GM04504 (cell line): ENCODE data around the gene TRAF7.

Experiments used
- DNase-seq: peaks from one replicate; pipeline ENCODE4 v3.0.0-alpha.2; 2012; ENCODE audit warnings: low read depth

Gene TRAF7

DNA sequence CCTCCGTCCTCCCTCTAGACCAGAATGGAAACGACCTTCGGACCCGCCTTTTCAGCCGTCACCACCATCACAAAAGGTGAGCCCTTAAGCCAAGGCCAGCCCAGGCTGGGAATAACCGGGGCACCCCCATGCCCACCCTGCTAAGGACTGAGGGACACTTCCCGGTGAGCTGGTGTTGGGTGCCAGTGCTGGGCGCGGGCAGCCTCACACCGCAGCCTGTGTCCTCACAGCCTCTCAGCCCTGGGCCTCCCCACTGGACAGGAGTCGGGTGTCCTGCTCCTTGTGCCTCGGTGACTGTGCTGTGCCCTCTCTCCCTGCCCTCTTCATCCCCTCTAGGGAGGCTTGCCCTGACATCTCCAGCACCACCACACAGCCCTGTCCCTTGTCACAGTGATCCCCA lies 10.3 kb downstream of the TRAF7 start:
- DNase-seq: no peak

DNA sequence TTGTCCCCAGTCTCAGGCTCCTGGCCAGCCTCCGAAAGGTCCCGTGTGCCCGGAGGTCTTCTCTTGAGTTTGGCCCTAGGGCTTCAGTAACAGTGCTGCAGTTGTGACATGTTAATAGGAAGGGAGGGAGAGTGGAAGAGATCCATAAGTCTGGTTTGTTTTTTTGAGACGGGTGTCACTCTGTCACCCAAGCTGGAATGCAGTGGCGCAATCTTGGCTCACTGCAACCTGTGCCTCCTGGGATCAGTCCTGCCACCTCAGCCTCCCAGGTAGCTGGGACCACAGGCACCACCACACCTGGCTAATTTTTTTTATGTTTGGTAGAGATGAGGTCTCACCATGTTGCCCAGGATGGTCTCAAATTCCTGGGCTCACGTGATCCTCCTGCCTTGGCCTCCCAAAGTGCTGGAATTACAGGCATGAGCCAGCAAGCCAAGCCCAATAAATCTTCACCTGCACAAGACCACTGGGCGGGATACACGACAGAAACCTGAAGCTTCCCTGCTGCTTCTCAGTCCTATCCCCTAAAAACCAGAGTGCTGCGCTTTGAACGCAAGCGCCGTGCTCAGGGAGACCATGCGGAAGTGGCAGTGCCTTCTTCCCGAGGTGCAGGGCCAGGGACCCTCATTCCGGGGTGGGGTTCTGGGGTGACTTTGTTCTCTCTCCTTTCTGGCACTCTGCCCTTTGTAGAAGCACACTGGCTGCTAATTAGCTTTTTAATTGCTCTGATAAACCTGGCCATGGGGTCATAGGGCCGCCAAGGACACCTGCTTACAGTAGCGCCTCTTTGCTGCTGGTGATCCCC lies 10.9 kb downstream of the TRAF7 start:
- DNase-seq: no peak

DNA sequence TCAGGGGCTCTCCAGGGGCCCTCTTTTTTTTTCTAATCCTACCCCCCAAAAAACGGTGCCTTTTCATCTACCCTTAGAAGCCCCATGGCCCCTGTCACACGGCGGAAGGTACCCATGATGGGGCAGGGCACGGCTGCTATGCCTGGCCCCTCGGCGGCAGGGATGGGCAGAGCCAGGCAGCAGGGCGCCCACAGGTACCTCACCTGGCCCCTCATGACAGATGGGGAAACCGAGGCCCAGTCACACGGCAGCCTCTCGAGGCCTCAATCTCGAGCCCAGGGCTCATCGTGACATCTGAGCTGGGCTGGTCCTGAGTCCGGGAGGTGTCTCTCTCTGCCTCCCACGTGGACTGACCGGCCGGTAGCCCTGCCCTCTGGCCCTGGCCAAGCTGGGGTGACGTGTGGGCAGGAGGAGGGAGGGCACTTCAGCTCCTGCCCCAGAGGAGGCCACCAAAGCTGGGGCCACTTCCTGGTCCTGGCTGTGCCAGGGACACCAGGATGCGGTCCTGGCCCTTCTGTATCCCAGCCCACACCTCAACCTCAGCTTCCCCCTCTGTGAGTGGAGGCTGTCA lies 11.6 kb downstream of the TRAF7 start:
- DNase-seq: no peak

DNA sequence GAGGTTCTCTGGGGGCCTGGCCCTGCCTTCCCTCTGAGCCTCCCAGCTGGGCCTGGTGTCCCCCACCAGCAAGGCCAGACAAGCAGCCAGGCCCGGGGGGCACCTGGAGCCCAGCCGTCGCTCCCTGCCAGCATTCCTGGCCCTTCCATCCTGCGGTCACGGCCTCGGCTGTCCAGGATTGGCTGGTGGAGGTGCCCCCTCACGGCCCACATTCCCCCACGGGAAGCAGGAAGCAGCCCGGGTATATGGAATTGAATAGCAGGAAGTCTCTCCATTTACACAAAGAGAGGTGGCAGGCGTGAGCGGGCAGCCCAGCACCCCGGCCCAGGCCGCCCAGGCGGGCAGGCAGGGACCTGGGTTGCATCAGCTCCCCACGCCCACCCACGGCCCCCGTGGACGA lies 14.5 kb downstream of the TRAF7 start:
- no peak for DNase-seq

DNA sequence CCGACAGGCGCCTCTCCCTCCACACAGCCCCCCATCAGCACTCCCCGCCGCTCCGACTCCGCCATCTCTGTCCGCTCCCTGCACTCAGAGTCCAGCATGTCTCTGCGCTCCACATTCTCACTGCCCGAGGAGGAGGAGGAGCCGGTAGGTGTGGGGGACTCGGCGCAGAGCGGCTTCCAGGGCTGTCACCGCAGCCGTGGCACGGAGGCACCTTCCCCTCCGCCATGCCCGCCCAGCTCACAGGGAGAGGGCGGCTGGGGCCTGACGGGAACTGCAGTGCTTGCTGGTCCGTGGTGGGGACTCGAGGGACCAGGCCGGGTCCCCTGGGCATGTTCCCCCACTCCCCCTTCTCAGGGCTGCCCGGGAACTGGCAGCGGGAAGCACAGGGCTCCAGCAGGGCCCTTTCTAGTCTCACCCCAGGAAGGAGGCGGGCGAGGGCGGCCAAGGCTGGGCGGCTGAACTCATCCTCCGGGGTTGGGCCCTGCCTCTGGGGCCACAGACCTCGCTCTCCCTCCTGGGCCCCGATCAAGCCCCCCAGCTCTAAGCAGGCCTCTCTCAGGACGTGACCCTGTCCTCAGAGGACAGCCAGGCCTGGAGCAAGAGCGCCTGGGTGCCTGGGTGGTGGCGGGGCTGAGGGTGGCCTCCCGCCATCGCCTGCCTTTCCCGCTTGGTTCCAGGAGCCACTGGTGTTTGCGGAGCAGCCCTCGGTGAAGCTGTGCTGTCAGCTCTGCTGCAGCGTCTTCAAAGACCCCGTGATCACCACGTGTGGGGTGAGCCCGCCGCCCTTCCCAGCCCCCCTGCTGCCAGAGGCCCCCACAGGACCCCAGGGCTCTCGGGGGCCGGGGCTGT lies 15.2 kb downstream of the TRAF7 start:
- DNase-seq: no peak

DNA sequence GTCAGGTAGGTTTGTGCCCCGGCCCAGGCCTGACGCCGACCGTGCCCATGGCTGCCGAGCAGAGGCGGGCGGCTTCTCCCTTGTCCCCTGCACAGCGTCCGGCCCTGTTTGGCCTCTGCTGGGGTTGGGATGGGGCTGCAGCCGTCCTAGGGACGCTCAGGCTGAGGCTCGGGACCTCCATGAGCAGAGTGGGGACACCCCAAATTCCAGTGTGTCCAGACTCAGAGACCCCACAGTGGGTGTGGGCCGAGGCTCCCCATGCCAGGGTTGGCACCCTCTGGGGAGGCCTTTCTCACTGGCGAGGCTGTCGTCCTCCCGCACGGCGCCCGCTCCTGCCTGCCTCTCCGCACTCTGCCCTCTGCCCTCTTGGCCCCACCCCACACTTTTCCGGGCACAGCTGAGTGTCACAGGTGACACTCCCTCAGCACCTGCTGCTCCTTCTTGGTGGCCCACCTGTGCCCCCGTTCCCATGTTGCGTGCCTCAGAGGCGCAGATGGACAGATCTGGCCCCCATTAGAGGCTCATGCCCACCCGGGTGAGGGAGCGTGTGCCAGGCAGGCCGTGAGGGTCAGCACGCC lies 16.1 kb downstream of the TRAF7 start:
- no peak for DNase-seq

DNA sequence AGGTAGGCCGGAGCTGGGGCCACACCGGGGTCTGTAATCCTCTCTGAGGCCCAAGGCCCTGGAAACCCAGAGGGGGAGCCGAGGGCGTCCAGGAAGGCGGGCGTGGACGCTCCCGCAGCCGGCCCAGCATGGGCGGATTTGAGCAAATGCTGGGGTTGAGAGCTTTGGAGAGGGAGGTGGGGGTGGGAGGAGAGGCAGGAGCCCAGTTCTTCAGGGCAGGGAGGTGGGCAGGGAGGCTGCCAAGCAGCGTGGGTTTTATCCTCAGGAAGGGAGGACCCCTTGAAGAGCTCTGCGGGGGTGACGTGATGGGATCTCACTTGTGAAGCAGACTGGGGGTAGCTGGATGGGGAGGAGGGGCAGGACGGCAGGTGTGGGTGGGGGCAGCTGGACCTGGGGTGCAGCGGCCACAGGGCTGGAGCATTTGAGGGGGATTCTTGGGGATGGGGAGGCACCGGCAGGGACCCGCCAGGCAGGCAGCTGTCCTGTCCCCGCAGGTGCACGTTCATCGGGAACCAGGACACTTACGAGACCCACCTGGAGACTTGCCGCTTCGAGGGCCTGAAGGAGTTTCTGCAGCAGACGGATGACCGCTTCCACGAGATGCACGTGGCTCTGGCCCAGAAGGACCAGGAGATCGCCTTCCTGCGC lies 17.2 kb downstream of the TRAF7 start:
- DNase-seq: no peak

DNA sequence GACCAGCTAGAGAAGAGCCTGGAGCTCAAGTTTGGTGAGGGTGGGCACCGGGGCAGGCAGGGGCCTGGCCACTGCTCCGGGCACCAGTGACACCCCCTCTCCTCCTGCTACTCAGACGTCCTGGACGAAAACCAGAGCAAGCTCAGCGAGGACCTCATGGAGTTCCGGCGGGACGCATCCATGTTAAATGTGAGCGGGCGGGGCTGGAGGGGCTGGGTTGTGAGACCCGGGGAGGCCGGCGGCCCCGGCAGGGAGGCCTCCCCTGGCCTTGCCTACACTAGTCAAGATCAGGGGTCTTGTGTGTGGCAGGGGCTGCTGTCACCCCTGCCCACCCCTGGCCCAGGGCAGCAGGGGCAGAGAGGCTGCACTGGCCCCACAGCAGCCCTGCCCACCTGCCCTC lies 17.8 kb downstream of the TRAF7 start:
- no peak for DNase-seq

DNA sequence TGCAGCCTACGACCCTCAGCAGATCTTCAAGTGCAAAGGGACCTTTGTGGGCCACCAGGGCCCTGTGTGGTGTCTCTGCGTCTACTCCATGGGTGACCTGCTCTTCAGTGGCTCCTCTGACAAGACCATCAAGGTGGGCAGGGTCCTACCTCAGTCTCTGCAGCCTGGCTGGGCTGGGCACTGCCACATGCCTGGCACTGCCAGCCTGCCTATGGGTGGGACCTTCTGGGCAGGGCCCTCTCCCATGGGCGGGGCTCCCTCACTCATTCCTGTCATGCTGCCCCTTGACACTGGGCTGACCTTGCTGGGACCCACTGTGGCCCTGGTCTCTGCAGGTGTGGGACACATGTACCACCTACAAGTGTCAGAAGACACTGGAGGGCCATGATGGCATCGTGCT lies 18.3 kb downstream of the TRAF7 start:
- no peak for DNase-seq

DNA sequence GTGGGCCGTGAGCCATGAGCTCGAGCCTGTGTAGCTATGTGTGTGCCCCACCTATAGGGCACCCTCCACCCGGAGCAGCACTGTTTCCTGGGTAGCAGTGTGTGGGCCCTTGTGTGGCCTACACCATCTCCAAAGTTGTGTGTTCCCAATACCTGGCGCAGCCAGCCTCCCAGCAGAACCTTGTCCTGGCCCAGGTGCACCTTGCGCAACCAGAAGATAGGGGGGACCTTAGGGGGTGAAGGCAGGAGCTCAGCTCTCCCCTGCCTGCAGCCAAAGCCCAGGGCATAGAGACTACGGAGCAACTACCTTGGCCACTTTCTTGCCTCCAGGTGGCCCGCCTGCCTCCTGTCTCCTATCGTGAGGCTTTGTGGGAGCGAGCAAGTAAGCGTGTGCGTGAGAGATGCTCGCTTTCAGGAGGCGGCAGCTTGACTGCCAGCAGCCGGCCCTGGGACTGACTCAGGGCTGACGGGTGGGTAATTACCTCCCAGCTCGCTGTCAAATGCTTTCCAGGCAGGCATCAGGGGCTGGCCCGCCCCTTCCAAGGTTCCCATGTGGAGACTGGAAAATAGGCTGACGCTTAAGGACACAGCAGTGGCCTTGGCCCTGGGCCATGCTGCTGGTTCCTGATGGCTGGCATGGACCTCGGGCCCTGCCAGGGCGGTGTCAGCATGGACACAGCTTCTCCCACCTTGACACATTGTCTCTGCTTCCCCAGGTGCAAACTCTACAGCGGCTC lies 19.0 kb downstream of the TRAF7 start:
- DNase-seq: no peak

DNA sequence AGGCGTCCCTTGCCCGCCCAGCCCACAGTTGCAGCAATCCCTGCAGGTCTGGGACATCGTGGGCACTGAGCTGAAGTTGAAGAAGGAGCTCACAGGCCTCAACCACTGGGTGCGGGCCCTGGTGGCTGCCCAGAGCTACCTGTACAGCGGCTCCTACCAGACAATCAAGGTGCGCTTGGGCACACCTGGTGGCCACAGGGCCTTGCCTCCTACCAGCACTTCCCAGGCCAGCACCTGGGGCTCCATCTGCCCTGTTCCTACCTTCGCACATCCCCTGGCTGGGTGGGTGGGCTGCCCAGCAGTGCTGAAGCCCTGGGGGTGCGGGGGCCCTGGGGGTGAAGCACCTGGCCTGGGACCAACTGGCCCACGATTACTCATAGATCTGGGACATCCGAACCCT lies 19.9 kb downstream of the TRAF7 start:
- DNase-seq: no peak

DNA sequence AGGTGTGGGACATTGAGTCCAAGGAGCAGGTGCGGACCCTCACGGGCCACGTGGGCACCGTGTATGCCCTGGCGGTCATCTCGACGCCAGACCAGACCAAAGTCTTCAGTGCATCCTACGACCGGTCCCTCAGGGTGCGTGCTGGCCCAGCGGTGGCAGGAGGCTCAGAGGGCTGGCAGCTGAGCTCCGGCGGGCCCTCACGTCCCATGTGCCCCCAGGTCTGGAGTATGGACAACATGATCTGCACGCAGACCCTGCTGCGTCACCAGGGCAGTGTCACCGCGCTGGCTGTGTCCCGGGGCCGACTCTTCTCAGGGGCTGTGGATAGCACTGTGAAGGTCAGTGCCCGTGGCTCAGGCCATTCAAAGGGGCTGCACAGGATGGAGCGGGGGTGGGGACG lies 20.5 kb downstream of the TRAF7 start:
- no peak for DNase-seq

DNA sequence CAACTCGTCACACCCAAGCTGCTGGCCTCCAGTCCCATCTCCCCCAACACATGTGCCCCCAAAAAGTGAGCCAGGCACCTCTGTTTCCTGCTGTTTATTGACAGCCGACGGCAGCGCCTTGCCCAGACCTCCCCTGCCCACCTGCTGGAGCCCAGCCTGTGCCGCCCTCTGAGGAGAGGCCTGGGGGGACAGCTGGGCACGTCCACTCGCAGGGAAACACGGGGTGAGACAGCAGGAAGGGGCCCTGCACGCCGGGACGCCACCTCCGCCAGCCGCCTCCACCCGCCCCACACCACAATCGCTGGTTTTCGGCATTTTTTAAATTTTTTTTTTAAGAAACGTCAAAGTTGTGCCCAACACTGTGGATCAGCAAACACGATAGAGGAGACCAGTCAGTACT lies 21.5 kb downstream of the TRAF7 start:
- no peak for DNase-seq

DNA sequence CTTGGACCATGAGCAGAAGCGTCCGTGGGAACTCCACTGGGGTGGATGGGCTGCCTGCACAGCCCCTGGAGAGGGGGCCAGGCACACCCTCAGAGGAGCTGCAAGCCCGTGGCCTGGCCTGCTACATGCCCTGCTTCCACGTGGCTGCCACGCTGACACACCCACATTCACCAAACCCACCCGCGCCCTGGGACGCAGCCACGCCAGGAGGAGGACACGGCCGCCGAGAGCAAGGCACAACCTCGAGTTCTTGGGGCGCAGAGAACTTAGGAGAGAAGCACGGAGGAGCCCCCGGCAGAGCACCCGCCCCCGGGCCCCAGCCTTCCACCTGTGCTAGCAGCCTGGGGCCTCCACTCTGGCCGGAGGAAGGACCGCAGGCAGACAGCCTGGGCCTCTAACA lies 22.0 kb downstream of the TRAF7 start:
- DNase-seq: no peak

DNA sequence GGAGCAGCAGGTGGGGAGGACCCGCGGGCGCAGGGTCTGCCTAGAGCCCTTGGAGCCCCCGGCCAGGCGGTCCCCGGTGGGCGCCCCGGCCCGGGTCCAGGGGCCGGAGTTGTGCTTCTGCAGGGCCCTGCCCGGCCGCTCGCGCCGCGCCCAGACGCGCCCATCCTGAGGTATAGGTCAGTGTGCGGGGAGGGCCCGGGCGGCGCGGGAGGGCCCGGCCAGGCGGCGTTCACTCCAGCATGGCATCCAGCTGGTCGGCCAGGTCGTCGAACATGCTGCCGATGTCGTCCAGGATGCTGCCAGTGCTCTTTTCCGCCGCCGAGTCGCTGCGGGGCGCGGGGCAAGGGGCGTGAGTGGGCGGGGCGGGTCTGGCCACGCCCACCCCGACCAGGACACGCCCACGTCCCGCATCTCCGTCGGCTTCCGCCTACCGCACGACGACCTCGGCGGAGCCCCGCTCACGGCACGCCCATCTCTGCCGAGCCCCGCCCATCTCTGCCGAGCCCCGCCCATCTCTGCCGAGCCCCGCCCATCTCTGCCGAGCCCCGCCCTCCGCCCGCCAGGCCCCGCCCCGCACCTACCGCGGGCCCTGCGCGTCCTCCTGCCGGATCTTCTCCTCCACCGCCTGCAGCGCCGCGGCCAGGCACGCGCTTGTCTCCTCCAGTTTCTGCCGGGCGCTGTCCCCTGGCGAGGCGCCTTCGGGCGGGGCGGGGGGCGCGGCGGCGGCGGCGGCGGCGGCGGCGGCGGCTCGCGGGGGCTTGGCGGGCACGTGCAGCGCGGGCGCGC lies 22.9 kb downstream of the TRAF7 start:
- DNase-seq: no peak

DNA sequence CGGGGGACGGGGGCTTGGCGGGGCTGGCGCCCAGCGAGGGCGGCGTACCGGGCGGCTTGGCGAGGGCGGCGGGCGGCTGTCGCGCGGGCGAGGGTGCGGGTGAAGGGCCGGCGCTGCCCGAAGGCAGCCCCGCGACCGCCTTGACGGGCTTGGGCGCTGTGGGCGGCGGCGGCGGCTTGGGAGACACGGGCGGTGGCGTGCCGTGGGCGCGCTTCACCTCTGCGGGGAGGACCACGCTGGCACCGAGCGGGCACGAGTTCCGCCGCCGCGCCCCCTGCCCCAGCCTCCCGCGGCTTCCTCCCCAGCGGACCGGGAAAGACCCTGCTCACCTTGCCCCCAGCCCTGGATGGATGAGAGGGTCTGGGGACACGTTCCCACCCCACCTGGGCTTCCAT lies 23.5 kb downstream of the TRAF7 start:
- no peak for DNase-seq

DNA sequence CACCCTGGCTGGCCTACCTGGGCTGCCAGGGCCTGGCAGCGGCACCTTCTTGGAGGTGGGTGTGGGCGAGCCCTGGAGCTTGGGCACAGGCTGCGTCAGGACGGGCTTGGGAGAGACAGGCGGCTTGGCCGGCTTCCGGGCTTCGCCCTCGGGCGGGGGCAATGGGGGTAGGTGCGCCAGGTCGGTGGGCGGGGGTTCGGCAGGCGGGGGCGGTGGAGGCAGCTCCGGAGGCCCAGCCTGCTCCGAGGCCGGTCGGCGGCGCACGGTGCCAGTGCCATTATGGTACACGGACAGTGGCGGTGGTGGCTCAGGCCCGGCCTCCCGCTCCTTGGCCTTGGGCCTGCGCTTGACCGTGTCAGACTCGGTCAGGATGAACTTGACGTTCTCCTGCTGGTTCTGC lies 24.0 kb downstream of the TRAF7 start:
- no peak for DNase-seq

DNA sequence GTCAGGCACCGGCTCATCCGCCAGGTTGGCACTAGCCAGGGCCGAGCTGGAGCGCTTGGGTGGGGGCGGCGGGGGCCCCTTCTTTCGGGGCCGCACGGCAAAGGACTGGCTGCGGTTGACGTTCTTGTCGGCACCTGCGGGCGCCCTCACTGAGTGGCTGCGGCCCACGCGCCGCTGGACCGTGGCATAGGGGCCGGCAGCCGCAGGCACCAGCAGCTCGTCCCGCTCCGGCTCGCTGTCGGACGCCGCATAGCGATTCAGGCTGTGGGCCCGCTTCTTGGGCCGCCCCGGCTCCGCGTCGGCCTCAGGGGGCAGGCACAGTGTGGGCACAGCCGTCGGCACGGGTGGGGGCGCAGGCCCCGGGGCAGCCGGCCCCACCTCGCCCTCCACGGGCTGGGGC lies 24.9 kb downstream of the TRAF7 start:
- DNase-seq: no peak

DNA sequence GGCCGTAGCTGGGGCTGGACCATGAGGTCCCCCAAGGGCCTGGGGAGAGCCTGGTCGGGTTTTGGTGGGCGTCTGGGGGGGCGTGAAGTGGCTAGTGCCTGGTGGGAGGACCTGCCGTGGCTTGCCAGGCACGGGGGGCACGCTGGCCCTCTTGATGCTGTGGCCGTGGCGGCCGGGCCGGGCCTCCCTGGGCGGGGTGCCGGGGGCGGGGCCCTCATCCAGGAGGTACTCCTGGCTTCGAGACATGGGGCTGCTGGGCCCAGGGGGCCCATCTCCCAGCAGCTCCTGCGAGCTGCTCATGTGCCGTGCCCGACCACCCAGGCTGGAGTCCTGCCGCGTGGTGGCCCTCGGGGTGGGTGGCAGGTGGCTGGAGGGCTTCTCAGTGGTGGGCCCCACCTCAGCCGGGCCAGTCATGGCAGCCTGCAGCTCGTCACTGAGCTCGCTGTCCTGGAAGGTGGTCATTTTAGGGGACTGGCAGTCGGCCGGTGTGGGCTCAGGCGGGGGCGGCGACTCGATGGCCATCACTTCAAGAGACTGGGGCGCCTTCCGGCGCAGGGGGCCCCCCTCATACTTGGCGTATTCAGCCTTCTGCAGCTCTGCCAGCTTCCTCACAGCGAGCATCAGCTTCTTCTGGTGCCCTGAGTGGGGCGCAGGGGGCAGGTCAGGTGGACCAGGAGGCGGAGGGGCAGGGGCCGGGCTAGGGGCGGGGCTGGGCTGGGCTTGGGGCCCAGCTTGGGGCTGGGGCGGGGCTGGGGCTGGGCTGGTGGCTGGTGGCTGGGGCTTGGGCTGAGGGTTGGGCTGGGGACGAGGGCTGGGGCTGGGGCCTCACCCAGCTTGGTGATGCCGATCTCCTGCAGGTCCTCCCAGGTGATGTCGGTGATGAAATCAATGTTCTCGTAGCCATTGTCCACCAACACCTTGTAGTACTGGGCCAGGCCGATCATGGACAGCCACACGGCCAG lies 25.7 kb downstream of the TRAF7 start:
- DNase-seq: no peak

DNA sequence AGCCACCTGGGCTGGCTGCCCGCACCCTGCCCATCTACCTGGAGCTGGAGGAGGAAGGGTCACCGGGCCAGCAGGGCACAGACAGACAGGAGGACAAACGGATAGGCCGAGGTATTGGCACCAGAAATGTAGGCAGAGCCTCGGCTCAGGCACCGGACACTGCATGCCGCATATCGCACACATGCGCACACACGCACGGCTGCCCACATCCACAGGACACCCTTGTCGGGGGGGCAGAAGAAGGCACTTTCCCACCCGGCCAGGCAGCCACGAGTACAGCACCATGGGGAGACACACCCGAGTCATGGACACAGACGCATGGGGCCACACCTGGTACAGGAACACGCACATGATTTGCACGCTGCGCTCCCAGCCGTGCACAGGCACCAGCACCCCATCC lies 26.4 kb downstream of the TRAF7 start:
- DNase-seq: no peak
